Measurements from ENCODE around the gene RBFOX2.

Gene RBFOX2

GRCh38 chr22:35921044-35921443 lies 107.6 kb downstream of the RBFOX2 start:
- DNase-seq, result no peak

GRCh38 chr22:35919002-35919542 lies 109.6 kb downstream of the RBFOX2 start:
- no peak for DNase-seq

DNA sequence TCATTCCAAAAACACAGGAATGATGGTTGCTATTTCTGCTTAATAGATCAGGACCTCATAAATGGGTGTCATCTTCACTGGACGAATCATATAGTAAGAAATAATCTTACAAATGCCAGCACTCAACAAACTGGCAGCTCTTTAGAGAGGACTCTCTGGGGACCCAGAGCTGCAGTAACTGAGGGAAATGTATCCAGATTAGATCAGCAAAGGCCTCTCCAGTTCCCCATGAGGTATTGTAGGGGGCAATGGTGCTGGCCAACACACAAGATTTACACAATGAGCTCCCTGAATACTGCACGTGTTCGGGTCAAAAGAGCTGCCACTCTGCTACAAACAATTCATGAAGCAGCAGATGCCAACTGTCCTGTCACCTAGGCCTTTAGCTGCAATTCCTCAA lies 110.2 kb downstream of the RBFOX2 start:
- no peak for DNase-seq

- DNase-seq, result no peak
These were observed 111.0 kb downstream of the RBFOX2 start for GRCh38 chr22:35917651-35918050.

- DNase-seq, result no peak
These were observed 113.1 kb downstream of the RBFOX2 start for GRCh38 chr22:35915477-35916013.

DNA sequence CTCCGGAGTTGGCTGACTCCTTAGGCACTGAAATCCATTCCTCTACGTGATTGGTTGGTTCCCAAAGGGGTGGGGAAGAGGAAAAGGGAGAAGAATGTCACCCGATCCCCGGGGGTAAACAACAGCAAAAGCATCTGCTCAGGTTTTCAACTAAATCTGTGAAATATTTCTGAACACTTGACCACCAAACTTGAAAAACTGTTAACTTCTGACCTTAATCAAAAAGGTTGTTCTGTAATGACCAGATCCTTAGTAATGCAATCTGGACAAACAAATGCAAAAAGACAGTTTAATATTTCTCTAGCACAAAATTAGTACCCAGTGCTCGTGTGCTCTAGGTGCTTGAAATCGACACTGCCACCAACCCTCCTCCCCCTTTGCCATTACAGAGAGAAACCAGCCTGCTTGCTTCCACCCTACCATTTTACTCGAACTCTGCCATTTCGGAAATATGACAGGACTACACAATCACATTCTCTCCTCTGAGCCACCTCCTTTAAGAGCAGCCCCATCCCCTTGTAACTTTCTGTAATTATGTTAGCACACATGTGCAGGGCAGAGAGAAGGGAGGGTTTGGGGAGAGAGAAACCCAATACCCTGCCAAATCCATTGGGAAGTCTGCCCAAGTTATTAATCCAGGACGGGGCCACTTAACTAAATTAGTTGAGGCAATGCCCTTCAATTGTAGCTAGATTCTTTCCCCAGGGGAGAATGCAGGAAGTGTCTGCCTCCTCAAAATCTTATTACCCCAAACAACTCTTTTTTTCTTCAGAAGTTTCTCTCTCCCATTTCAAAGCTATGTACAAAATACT lies 113.8 kb downstream of the RBFOX2 start:
- DNase-seq, result peak; percentile 18

DNA sequence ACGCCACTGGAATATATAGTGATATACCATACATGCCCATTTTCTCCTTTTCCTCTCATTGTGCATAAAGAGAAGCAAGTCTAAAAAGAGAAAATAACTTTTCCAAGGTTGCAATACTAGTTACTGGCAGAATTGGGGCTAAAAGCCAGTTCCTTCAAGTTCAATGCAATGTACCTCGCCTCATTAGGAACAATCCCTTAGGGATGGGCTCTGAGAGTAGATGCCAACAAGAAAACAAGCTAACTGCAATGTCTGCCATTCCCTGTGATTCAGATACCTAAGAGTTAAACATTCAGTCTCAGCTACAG lies 114.3 kb downstream of the RBFOX2 start:
- no peak for DNase-seq

GRCh38 chr22:35913925-35914324 lies 114.7 kb downstream of the RBFOX2 start:
- DNase-seq, result no peak

GRCh38 chr22:35912658-35913057 lies 116.0 kb downstream of the RBFOX2 start:
- no peak for DNase-seq

DNA sequence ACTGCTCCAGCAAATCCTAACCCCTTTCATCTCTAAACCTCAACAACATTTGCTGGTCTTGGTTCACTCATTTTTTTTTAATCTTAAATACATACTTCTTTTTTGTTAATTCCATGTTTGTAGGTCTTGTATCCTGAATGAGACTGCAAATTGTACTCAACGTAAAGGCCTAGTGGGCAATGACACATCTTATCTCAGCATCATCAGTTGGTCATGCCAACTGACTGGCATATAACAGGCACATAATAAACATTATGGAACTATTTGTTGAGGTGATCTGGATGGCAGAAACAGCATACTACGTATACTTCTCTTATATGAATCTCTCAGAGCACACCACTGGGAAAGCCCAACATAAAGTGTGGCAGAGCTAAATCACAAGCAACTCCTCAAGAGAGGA lies 116.7 kb downstream of the RBFOX2 start:
- DNase-seq, result no peak

- DNase-seq, result no peak
These were observed 117.7 kb downstream of the RBFOX2 start for GRCh38 chr22:35910926-35911325.

GRCh38 chr22:35910003-35910769 lies 118.4 kb downstream of the RBFOX2 start:
- DNase-seq, result no peak

- no peak for DNase-seq
These were observed 122.7 kb downstream of the RBFOX2 start for GRCh38 chr22:35905894-35906293.

DNA sequence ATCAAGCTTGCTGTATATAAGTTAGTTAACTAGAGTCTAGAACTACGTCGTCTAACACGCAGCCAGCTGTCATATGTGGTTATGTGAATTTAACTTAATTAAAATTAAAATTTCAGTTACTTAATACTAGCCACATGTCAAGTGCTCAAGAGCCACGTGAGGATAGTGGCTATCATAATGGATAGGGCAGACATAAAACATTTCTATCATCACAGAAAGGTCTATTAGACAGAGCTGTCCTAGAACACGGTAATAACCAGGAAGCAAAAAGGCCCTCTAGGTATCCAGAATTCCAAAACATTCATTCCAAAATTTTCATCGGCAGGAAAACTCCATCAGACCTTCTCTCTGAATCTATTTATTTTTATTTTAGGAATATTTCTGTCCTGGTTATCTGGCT lies 123.9 kb downstream of the RBFOX2 start:
- DNase-seq, result no peak

DNA sequence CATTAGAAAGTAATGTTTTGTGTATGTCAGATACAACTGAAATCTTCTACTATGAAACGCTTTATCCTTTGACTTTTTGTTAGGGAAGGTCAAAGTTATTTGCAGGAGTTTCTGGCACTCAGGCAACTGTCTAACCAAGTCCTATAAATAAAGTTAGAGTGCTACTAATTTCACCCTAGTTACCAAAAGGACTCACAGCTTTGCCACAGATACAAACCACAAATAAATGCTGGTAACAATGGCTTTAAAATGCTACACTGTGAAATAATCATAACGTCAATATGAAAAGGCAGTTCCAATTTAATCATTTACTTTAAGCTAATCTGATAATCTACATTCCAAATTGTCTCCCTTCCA lies 124.3 kb downstream of the RBFOX2 start:
- DNase-seq, result no peak

GRCh38 chr22:35903571-35904335 lies 124.9 kb downstream of the RBFOX2 start:
- DNase-seq, result no peak

DNA sequence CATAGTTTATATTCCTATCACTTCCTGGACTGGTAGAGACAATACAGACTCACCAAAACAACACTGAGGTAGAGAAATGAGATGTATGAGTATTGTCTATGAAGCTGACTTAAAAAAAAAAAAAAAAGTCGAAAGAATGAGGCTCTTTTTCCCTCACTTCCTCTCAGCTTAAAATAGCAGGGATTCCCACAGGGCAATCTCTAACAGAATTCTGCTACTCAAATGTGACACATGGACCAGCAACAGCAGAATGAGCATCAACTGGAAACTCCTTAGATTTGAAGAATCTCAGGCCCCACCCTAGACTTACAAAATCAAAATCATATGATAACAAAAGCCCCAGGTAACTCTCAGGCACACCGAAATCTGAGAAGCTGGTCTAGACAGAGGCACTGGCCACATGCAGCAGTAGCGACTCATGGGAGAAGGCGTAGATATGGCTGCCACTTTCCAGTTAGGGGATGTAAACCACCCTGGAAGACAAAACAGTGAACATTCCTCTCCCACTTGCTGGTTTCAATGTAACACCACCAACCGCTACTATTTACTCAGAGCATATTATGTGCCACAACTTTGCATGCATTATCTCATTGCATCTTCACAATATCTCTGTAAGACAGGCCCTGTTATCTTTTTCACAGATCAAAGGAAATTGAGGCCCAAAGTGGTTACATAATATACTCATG lies 128.0 kb downstream of the RBFOX2 start:
- DNase-seq, result no peak

GRCh38 chr22:35899736-35900135 lies 128.9 kb downstream of the RBFOX2 start:
- DNase-seq, result no peak

DNA sequence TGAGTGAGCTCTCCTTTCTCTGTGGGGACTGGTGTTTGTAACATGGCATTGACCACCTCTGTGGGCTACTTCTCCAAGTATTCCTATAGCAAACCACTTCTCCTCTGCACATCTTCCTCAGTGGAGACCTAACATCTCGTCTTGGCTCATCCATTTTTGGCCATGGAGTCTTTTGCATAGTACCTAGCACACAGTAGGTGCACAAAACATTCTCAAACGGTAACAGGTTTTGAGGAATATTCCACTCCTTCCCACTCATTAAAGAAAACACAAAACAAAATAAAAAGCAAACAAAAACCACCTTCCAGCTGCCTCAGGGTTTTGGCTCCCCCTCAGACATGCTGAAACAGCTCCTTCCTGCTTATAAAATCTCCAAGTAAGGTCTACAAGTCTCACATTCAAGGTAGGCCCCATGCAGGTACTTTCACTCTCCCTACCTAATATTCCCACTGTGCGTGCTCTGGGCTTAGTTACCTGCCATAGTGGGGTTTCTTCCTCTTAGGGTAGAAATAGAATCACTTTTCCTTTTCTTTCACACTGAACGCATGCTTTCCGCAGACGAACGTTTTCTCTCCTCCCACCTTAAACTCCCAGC lies 132.4 kb downstream of the RBFOX2 start:
- no peak for DNase-seq

GRCh38 chr22:35894937-35895708 lies 133.5 kb downstream of the RBFOX2 start:
- no peak for DNase-seq

GRCh38 chr22:35894464-35894878 lies 134.2 kb downstream of the RBFOX2 start:
- DNase-seq, result no peak
